IPS-20b (cell line): ENCODE results near the gene GFER.
"Not testable (repeated sequence)": the region's sequence is repeated elsewhere in the genome, so short reads cannot be mapped to it uniquely, and the experiment has no call there.

Source experiments
- H3K27ac ChIP-seq: one replicate; pipeline ENCODE4 v1.5.1; 2013; ENCODE audit warnings: low read length
- H3K27me3 ChIP-seq: 2 replicates; pipeline ENCODE4 v1.6.1; 2013; ENCODE audit warnings: mild to moderate bottlenecking, low read length, inconsistent platforms; ENCODE audit not compliant: insufficient read depth
- H3K36me3 ChIP-seq: 2 replicates; pipeline ENCODE4 v1.6.1; 2013; ENCODE audit warnings: low read depth, mild to moderate bottlenecking, inconsistent platforms, low read length, moderate library complexity; ENCODE audit not compliant: insufficient read depth
- H3K4me1 ChIP-seq: 2 replicates; pipeline ENCODE4 v1.6.1; 2013; ENCODE audit warnings: mild to moderate bottlenecking, control low read depth, inconsistent platforms, low read length, moderate library complexity; ENCODE audit not compliant: insufficient read depth
- H3K4me3 ChIP-seq: 2 replicates; pipeline ENCODE4 v1.5.1; 2013; ENCODE audit warnings: mild to moderate bottlenecking, low read length, inconsistent platforms
- H3K9ac ChIP-seq: 2 replicates; pipeline ENCODE4 v1.6.1; 2013; ENCODE audit warnings: low read depth, mild to moderate bottlenecking, inconsistent platforms, low read length, moderate library complexity
- H3K9me3 ChIP-seq: 2 replicates; pipeline ENCODE4 v1.6.1; 2013; ENCODE audit warnings: mild to moderate bottlenecking, low read depth, low read length, inconsistent platforms; ENCODE audit not compliant: insufficient read depth

Gene GFER

GRCh38 chr16:1944612-1945199 is 39.3 kb upstream of the GFER start:
- peaks cover 8% of the 10 kb centered on the region; the same call in 1 of the 2 replicates for H3K36me3 ChIP-seq
- H3K9ac ChIP-seq, result no peak overlapping the region; the same call in 1 of the 2 replicates

GRCh38 chr16:1945559-1946391 is 38.2 kb upstream of the GFER start:
- Histone ChIP-seq H3K27ac (no peak overlapping the region), H3K36me3 (0 out of 2 replicates have a peak, but pooled peaks cover under 1% of the 10 kb centered on the region), H3K4me3 (no peak overlapping the region), H3K27me3 (no peaks in the 10 kb centered on the region; the same call in 1 of the 2 replicates), H3K4me1 (no peaks in the 10 kb centered on the region), H3K9me3 (no peaks in the 10 kb centered on the region), H3K9ac (no peak overlapping the region)

More at GRCh38 chr16:1944612-1945199, 39.3 kb upstream of the GFER start:
- Histone ChIP-seq H3K27me3 (no peaks in the 10 kb centered on the region; the same call in 1 of the 2 replicates), H3K27ac (no peak overlapping the region), H3K4me1 (no peaks in the 10 kb centered on the region), H3K4me3 (no peak overlapping the region), H3K9me3 (no peaks in the 10 kb centered on the region)

GRCh38 chr16:1946495-1947368 is 37.3 kb upstream of the GFER start:
- Histone ChIP-seq H3K9me3 (no peaks in the 10 kb centered on the region), H3K9ac (no peak overlapping the region), H3K4me3 (no peak overlapping the region), H3K4me1 (no peaks in the 10 kb centered on the region), H3K27me3 (no peaks in the 10 kb centered on the region; the same call in 1 of the 2 replicates), H3K36me3 (no peaks in the 10 kb centered on the region), H3K27ac (no peak overlapping the region)

GRCh38 chr16:1947369-1947670 is 36.7 kb upstream of the GFER start:
- Histone ChIP-seq H3K27me3 (no peaks in the 10 kb centered on the region; the same call in 1 of the 2 replicates), H3K4me1 (no peaks in the 10 kb centered on the region), H3K4me3 (no peak overlapping the region), H3K9me3 (no peaks in the 10 kb centered on the region), H3K36me3 (no peaks in the 10 kb centered on the region), H3K9ac (no peak overlapping the region), H3K27ac (no peak overlapping the region)

GRCh38 chr16:1949507-1949906 is 34.5 kb upstream of the GFER start:
- no peak overlapping the region for H3K27ac ChIP-seq
- H3K27me3 ChIP-seq, result no peaks in the 10 kb centered on the region
- H3K36me3 ChIP-seq, result no peaks in the 10 kb centered on the region
- no peak overlapping the region for H3K4me3 ChIP-seq
- H3K9ac ChIP-seq, result no peak overlapping the region
- H3K4me1 ChIP-seq, result no peaks in the 10 kb centered on the region
- no peaks in the 10 kb centered on the region for H3K9me3 ChIP-seq

GRCh38 chr16:1950047-1950446 is 33.9 kb upstream of the GFER start:
- H3K36me3 ChIP-seq, result no peaks in the 10 kb centered on the region
- no peaks in the 10 kb centered on the region for H3K9me3 ChIP-seq
- no peaks in the 10 kb centered on the region for H3K4me1 ChIP-seq
- no peak overlapping the region for H3K9ac ChIP-seq
- no peaks in the 10 kb centered on the region for H3K27me3 ChIP-seq
- H3K4me3 ChIP-seq, result no peak overlapping the region
- no peak overlapping the region for H3K27ac ChIP-seq

- no peaks in the 10 kb centered on the region for H3K9me3 ChIP-seq
- H3K9ac ChIP-seq, result no peak overlapping the region
- no peaks in the 10 kb centered on the region for H3K4me1 ChIP-seq
- H3K36me3 ChIP-seq, result no peaks in the 10 kb centered on the region
- no peak overlapping the region for H3K4me3 ChIP-seq
- no peaks in the 10 kb centered on the region for H3K27me3 ChIP-seq
- H3K27ac ChIP-seq, result no peak overlapping the region
Observed at GRCh38 chr16:1950559-1950958, 33.4 kb upstream of the GFER start.

GRCh38 chr16:1953734-1954133 is 30.3 kb upstream of the GFER start:
- Histone ChIP-seq H3K4me1 (no peaks in the 10 kb centered on the region), H3K27me3 (peaks cover 2% of the 10 kb centered on the region; the same call in 1 of the 2 replicates), H3K27ac (no peak overlapping the region), H3K9ac (no peak overlapping the region), H3K36me3 (no peaks in the 10 kb centered on the region), H3K4me3 (no peak overlapping the region), H3K9me3 (no peaks in the 10 kb centered on the region)

GRCh38 chr16:1957434-1958142 is 26.4 kb upstream of the GFER start:
- peaks cover 16% of the 10 kb centered on the region for H3K36me3 ChIP-seq
- H3K27me3 ChIP-seq, H3K9ac ChIP-seq, H3K4me1 ChIP-seq, H3K4me3 ChIP-seq, H3K9me3 ChIP-seq, H3K27ac ChIP-seq: not testable (repeated sequence)

GRCh38 chr16:1958143-1958491 is 25.9 kb upstream of the GFER start:
- not testable (repeated sequence) for H3K27ac ChIP-seq, H3K9me3 ChIP-seq, H3K27me3 ChIP-seq, H3K4me1 ChIP-seq, H3K4me3 ChIP-seq, H3K9ac ChIP-seq
- peaks cover 22% of the 10 kb centered on the region for H3K36me3 ChIP-seq

GRCh38 chr16:1958715-1959268 is 25.2 kb upstream of the GFER start:
- no peak overlapping the region for H3K9ac ChIP-seq
- H3K27me3 ChIP-seq, result peaks cover 5% of the 10 kb centered on the region; the same call in 1 of the 2 replicates
- H3K27ac ChIP-seq, result no peak overlapping the region
- H3K36me3 ChIP-seq, result peaks cover 28% of the 10 kb centered on the region
- H3K4me3 ChIP-seq, result peak overlapping the region; percentile 87; the same call in 1 of the 2 replicates
- H3K4me1 ChIP-seq, result peaks cover 8% of the 10 kb centered on the region; the same call in 1 of the 2 replicates
- no peaks in the 10 kb centered on the region for H3K9me3 ChIP-seq
